Nephron (organoid): ENCODE results near the gene CARD19.

Experiments used
- H3K27ac Mint-ChIP-seq, 3 experiments: 2 replicates each; pipeline ENCODE4 v1.8.0; 2020; ENCODE audit warnings: mixed read lengths in 3 of 3, mild to moderate bottlenecking in 2 of 3, moderate library complexity in 1 of 3
- H3K27me3 Mint-ChIP-seq: 2 replicates; pipeline ENCODE4 v1.8.0; 2021; ENCODE audit warnings: low read depth, mild to moderate bottlenecking, moderate library complexity, mixed read lengths
- H3K36me3 Mint-ChIP-seq: 2 replicates; pipeline ENCODE4 v1.8.0; 2020; ENCODE audit warnings: low read depth, mixed read lengths
- H3K4me1 Mint-ChIP-seq: 2 replicates; pipeline ENCODE4 v1.8.0; 2020; ENCODE audit warnings: mixed read lengths
- H3K4me3 Mint-ChIP-seq, 3 experiments: 2 replicates each; pipeline ENCODE4 v1.8.0; 2020; ENCODE audit warnings: mild to moderate bottlenecking in 3 of 3, mixed read lengths in 3 of 3, moderate library complexity in 2 of 3
- H3K9me3 Mint-ChIP-seq: 2 replicates; pipeline ENCODE4 v1.8.0; 2020; ENCODE audit warnings: mixed read lengths
- TF ChIP-seq, protein P1 (sequence below), 3 experiments: fragments of 200-600 bp; sonication (generic); IDR thresholded peaks; one replicate each; pipeline ENCODE4 v1.5.0; 2021; ENCODE audit warnings: antibody characterized with exemption in 3 of 3; ENCODE audit not compliant: unreplicated experiment in 3 of 3

Gene CARD19

DNA sequence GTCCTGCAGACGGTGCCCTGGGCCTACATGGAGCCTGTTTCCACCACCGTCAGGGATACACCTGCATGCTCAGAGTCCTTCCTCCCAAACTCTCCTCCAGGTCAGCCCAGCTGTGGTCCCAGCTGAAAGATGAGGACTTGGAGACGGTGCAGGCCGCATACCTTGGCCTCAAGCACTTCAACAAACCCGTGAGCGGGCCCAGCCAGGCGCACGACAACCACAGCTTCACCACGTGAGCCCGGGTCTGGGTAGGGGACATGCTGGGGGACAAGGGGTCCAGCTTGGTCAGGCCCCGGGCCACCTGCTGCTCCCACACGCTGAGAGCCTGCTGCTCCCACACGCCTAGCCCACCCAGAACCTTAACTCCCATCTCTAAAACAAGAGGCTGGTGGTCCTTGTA is 16.6 kb upstream of the CARD19 start:
- no peaks in the 10 kb centered on the region for H3K36me3 Mint-ChIP-seq
- TF ChIP-seq, protein P1, sequence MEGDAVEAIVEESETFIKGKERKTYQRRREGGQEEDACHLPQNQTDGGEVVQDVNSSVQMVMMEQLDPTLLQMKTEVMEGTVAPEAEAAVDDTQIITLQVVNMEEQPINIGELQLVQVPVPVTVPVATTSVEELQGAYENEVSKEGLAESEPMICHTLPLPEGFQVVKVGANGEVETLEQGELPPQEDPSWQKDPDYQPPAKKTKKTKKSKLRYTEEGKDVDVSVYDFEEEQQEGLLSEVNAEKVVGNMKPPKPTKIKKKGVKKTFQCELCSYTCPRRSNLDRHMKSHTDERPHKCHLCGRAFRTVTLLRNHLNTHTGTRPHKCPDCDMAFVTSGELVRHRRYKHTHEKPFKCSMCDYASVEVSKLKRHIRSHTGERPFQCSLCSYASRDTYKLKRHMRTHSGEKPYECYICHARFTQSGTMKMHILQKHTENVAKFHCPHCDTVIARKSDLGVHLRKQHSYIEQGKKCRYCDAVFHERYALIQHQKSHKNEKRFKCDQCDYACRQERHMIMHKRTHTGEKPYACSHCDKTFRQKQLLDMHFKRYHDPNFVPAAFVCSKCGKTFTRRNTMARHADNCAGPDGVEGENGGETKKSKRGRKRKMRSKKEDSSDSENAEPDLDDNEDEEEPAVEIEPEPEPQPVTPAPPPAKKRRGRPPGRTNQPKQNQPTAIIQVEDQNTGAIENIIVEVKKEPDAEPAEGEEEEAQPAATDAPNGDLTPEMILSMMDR (IDR thresholded peaks at IDR 0.05; ENCODE audit: unreplicated experiment in 3 of 3) = no peak
- H3K27ac Mint-ChIP-seq = no peak overlapping the region
- no peaks in the 10 kb centered on the region for H3K27me3 Mint-ChIP-seq
- H3K4me3 Mint-ChIP-seq = no peak overlapping the region
- H3K4me1 Mint-ChIP-seq = peaks cover 13% of the 10 kb centered on the region
- no peaks in the 10 kb centered on the region for H3K9me3 Mint-ChIP-seq

DNA sequence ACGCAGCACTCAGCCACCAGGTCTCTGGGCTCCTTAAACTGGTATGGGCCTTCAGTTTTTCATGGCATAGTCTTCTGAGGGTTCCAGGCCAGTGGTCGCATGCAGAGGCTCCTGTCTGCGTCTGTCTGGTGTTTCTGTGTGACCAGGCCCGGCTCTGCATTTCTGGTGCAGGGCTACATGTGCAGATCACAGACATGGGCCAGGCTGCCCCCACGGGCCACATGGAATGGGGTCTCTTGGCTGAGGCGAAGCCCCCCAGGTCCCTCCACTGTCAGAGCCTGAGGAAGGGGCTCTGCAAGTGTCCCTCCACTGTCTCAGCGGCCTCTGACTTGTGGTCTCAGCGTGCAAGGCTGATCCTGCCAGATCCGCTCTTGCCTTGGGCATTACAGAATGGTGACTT is 15.6 kb upstream of the CARD19 start:
- Mint-ChIP-seq H3K4me3 (no peak overlapping the region), H3K4me1 (peaks cover 13% of the 10 kb centered on the region), H3K27me3 (no peaks in the 10 kb centered on the region), H3K36me3 (no peaks in the 10 kb centered on the region), H3K27ac (peak overlapping the region; percentile 29 to 37 (median 35)), H3K9me3 (no peaks in the 10 kb centered on the region)
- TF ChIP-seq, protein P1 (IDR thresholded peaks at IDR 0.05; ENCODE audit: unreplicated experiment in 3 of 3) = no peak

GRCh38 chr9:93081081-93081529 is 14.9 kb upstream of the CARD19 start:
- Mint-ChIP-seq H3K36me3 (no peaks in the 10 kb centered on the region), H3K4me3 (no peak overlapping the region), H3K27me3 (no peaks in the 10 kb centered on the region), H3K4me1 (peaks cover 13% of the 10 kb centered on the region), H3K9me3 (no peaks in the 10 kb centered on the region), H3K27ac (peak overlapping the region in 2 of 3 experiments; percentile 35 to 37)
- TF ChIP-seq, protein P1 (IDR thresholded peaks at IDR 0.05; ENCODE audit: unreplicated experiment in 3 of 3) = no peak

GRCh38 chr9:93081931-93082330 is 14.1 kb upstream of the CARD19 start:
- Mint-ChIP-seq H3K27ac (no peak overlapping the region), H3K36me3 (no peaks in the 10 kb centered on the region), H3K4me3 (no peak overlapping the region), H3K27me3 (no peaks in the 10 kb centered on the region), H3K9me3 (no peaks in the 10 kb centered on the region), H3K4me1 (peaks cover 13% of the 10 kb centered on the region)
- TF ChIP-seq, protein P1 (IDR thresholded peaks at IDR 0.05; ENCODE audit: unreplicated experiment in 3 of 3) = no peak

GRCh38 chr9:93082841-93083411 is 13.1 kb upstream of the CARD19 start:
- TF ChIP-seq, protein P1 (IDR thresholded peaks at IDR 0.05; ENCODE audit: unreplicated experiment in 3 of 3) = no peak
- no peak overlapping the region for H3K4me3 Mint-ChIP-seq
- no peaks in the 10 kb centered on the region for H3K9me3 Mint-ChIP-seq
- no peaks in the 10 kb centered on the region for H3K36me3 Mint-ChIP-seq
- H3K4me1 Mint-ChIP-seq = peaks cover 6% of the 10 kb centered on the region
- H3K27me3 Mint-ChIP-seq = no peaks in the 10 kb centered on the region
- no peak overlapping the region for H3K27ac Mint-ChIP-seq
